Neural cell (in vitro differentiated cells): ENCODE results near the gene CD6. TPM values are rescaled to one million over a fixed set of nuclear protein-coding genes. Genes with fewer than 3 reads are reported as not detected.

Experiments
- H2AFZ ChIP-seq: fragments of 200-600, 300-800 bp; sonication (generic), shearing (Covaris generic); 2 replicates; pipeline ENCODE4 v1.6.0; 2014; ENCODE audit warnings: low read depth, mild to moderate bottlenecking, antibody characterized with exemption, low read length, moderate library complexity
- H3F3A ChIP-seq: fragments of 200-600 bp; shearing (Covaris generic); 2 replicates; pipeline ENCODE4 v1.6.1; 2016; ENCODE audit warnings: mild to moderate bottlenecking, moderate library complexity, mixed read lengths, antibody characterized with exemption, low read length; ENCODE audit not compliant: insufficient read depth, poor library complexity, severe bottlenecking
- H3K27ac ChIP-seq: fragments of 200-600, 300-800 bp; sonication (generic), shearing (Covaris generic); 2 replicates; pipeline ENCODE4 v1.5.1; 2014; ENCODE audit warnings: mild to moderate bottlenecking, low read length, moderate library complexity
- H3K27me3 ChIP-seq: fragments of 300-800, 200-600 bp; sonication (generic), shearing (Covaris generic); 2 replicates; pipeline ENCODE4 v1.6.0; 2014; ENCODE audit warnings: mild to moderate bottlenecking, low read depth, low read length, moderate library complexity; ENCODE audit not compliant: insufficient read depth
- H3K36me3 ChIP-seq: fragments of 300-800, 200-600 bp; sonication (generic), shearing (Covaris generic); 2 replicates; pipeline ENCODE4 v1.5.1; 2014; ENCODE audit warnings: mild to moderate bottlenecking, antibody characterized with exemption, low read length, moderate library complexity; ENCODE audit not compliant: insufficient read depth
- H3K4me2 ChIP-seq: fragments of 300-800, 200-600 bp; sonication (generic), shearing (Covaris generic); 2 replicates; pipeline ENCODE4 v1.6.0; 2014; ENCODE audit warnings: mild to moderate bottlenecking, low read length
- H3K4me3 ChIP-seq: fragments of 300-800, 200-600 bp; sonication (generic), shearing (Covaris generic); 2 replicates; pipeline ENCODE4 v1.5.1; 2014; ENCODE audit warnings: mild to moderate bottlenecking, low read length, moderate library complexity
- H3K79me2 ChIP-seq: fragments of 200-600 bp; shearing (Covaris generic); replicated peaks from 2 replicates; pipeline ENCODE4 v1.6.0; 2014; ENCODE audit warnings: mild to moderate bottlenecking, low read length, moderate library complexity; ENCODE audit not compliant: insufficient read depth
- H3K9ac ChIP-seq: fragments of 300-800, 200-600 bp; sonication (generic), shearing (Covaris generic); 2 replicates; pipeline ENCODE4 v1.6.1; 2016; ENCODE audit warnings: mild to moderate bottlenecking, low read length, mixed read lengths
- H3K9me2 ChIP-seq: fragments of 200-600 bp; shearing (Covaris generic); 2 replicates; pipeline ENCODE4 v1.6.1; 2016; ENCODE audit warnings: mild to moderate bottlenecking, low read length, mixed read lengths; ENCODE audit not compliant: insufficient read depth
- H3K9me3 ChIP-seq: fragments of 200-600, 300-800 bp; sonication (generic), shearing (Covaris generic); 2 replicates; pipeline ENCODE4 v1.6.1; 2016; ENCODE audit warnings: mild to moderate bottlenecking, mixed run types, low read length, moderate library complexity, mixed read lengths
- H4K20me1 ChIP-seq: fragments of 200-600 bp; shearing (Covaris generic); 2 replicates; pipeline ENCODE4 v1.6.1; 2016; ENCODE audit warnings: mild to moderate bottlenecking, mixed run types; ENCODE audit not compliant: insufficient read depth
- EP300 ChIP-seq: fragments of 450-650 bp; conservative IDR thresholded peaks from 2 replicates; pipeline ENCODE4 v1.6.1; 2014; ENCODE audit warnings: antibody characterized with exemption, mild to moderate bottlenecking, moderate library complexity; ENCODE audit not compliant: poor library complexity, severe bottlenecking
- EZH2 ChIP-seq: fragments of 200-600, 300-800 bp; shearing (Covaris generic), sonication (generic); IDR thresholded peaks from 2 replicates; pipeline ENCODE4 v1.6.1; 2014; ENCODE audit warnings: antibody characterized with exemption, low read length, borderline replicate concordance, mild to moderate bottlenecking; ENCODE audit not compliant: insufficient read depth, poor library complexity, severe bottlenecking
- MXI1 ChIP-seq: fragments of 450-650 bp; conservative IDR thresholded peaks from 2 replicates; pipeline ENCODE4 v1.6.1; 2014; ENCODE audit warnings: antibody characterized with exemption, mild to moderate bottlenecking; ENCODE audit not compliant: poor library complexity, severe bottlenecking
- POLR2AphosphoS5 ChIP-seq: IDR thresholded peaks from 2 replicates; pipeline ENCODE4 v1.6.1; 2012
- RAD21 ChIP-seq: fragments of 450-650 bp; conservative IDR thresholded peaks from 2 replicates; pipeline ENCODE4 v1.6.1; 2014; ENCODE audit warnings: antibody characterized with exemption, mild to moderate bottlenecking, moderate library complexity
- SMC3 ChIP-seq: fragments of 450-650 bp; conservative IDR thresholded peaks from 2 replicates; pipeline ENCODE4 v1.6.1; 2014; ENCODE audit warnings: antibody characterized with exemption, mild to moderate bottlenecking, moderate library complexity; ENCODE audit not compliant: poor library complexity
- TAF1 ChIP-seq: IDR thresholded peaks from 2 replicates; pipeline ENCODE4 v1.6.1; 2012; ENCODE audit warnings: low read depth
- polyA plus RNA-seq: library from polyadenylated mRNA; depleted of rRNA; stranded (reverse); fragments of >200 nt; gene quantifications from 2 replicates; pipeline ENCODE4 v1.2.3, GENCODE V29; 2014
- TF ChIP-seq, protein P1 (sequence below): fragments of 450-650 bp; IDR thresholded peaks from 2 replicates; pipeline ENCODE4 v1.5.1; 2014; ENCODE audit warnings: antibody characterized with exemption, mild to moderate bottlenecking, moderate library complexity; ENCODE audit not compliant: poor library complexity, severe bottlenecking
- TF ChIP-seq, protein P2 (sequence below): IDR thresholded peaks from 2 replicates; pipeline ENCODE4 v1.6.1; 2012; ENCODE audit warnings: borderline replicate concordance

Gene CD6
- polyA plus RNA-seq, 1 donor from 2014 or later = not detected

- no peaks in the 10 kb centered on the region for H4K20me1 ChIP-seq
- H3K9ac ChIP-seq = peak overlapping the region; percentile 9
- H3K9me2 ChIP-seq = no peaks in the 10 kb centered on the region
- no peak overlapping the region for H2AFZ ChIP-seq
- H3K27ac ChIP-seq = no peak overlapping the region
- no peak overlapping the region for H3K4me2 ChIP-seq
- H3F3A ChIP-seq = no peaks in the 10 kb centered on the region
- H3K79me2 ChIP-seq = no peaks in the 10 kb centered on the region
- no peak for TF ChIP-seq RAD21
- TF ChIP-seq, protein P1, sequence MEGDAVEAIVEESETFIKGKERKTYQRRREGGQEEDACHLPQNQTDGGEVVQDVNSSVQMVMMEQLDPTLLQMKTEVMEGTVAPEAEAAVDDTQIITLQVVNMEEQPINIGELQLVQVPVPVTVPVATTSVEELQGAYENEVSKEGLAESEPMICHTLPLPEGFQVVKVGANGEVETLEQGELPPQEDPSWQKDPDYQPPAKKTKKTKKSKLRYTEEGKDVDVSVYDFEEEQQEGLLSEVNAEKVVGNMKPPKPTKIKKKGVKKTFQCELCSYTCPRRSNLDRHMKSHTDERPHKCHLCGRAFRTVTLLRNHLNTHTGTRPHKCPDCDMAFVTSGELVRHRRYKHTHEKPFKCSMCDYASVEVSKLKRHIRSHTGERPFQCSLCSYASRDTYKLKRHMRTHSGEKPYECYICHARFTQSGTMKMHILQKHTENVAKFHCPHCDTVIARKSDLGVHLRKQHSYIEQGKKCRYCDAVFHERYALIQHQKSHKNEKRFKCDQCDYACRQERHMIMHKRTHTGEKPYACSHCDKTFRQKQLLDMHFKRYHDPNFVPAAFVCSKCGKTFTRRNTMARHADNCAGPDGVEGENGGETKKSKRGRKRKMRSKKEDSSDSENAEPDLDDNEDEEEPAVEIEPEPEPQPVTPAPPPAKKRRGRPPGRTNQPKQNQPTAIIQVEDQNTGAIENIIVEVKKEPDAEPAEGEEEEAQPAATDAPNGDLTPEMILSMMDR = no peak
- TF ChIP-seq TAF1 = no peak
- TF ChIP-seq MXI1 = no peak
- peak overlapping the region; percentile 60 for H3K4me3 ChIP-seq
- peaks cover 33% of the 10 kb centered on the region for H3K27me3 ChIP-seq
- H3K36me3 ChIP-seq = no peaks in the 10 kb centered on the region
- H3K9me3 ChIP-seq = no peaks in the 10 kb centered on the region
Measured at GRCh38 chr11:61007956-61008896, 36.7 kb downstream of the CD6 start.

GRCh38 chr11:61008971-61009370, 37.5 kb downstream of the CD6 start:
- TF ChIP-seq EZH2 (no peak), SMC3 (no peak), MXI1 (no peak), POLR2AphosphoS5 (no peak), TAF1 (no peak), EP300 (no peak), RAD21 (no peak)
- TF ChIP-seq, protein P2, sequence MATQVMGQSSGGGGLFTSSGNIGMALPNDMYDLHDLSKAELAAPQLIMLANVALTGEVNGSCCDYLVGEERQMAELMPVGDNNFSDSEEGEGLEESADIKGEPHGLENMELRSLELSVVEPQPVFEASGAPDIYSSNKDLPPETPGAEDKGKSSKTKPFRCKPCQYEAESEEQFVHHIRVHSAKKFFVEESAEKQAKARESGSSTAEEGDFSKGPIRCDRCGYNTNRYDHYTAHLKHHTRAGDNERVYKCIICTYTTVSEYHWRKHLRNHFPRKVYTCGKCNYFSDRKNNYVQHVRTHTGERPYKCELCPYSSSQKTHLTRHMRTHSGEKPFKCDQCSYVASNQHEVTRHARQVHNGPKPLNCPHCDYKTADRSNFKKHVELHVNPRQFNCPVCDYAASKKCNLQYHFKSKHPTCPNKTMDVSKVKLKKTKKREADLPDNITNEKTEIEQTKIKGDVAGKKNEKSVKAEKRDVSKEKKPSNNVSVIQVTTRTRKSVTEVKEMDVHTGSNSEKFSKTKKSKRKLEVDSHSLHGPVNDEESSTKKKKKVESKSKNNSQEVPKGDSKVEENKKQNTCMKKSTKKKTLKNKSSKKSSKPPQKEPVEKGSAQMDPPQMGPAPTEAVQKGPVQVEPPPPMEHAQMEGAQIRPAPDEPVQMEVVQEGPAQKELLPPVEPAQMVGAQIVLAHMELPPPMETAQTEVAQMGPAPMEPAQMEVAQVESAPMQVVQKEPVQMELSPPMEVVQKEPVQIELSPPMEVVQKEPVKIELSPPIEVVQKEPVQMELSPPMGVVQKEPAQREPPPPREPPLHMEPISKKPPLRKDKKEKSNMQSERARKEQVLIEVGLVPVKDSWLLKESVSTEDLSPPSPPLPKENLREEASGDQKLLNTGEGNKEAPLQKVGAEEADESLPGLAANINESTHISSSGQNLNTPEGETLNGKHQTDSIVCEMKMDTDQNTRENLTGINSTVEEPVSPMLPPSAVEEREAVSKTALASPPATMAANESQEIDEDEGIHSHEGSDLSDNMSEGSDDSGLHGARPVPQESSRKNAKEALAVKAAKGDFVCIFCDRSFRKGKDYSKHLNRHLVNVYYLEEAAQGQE = no peak
- TF ChIP-seq, protein P1 = no peak
- H4K20me1 ChIP-seq = no peaks in the 10 kb centered on the region
- H3K4me2 ChIP-seq = no peak overlapping the region
- no peaks in the 10 kb centered on the region for H3K36me3 ChIP-seq
- H3K79me2 ChIP-seq = no peaks in the 10 kb centered on the region
- H3K4me3 ChIP-seq = no peak overlapping the region
- no peaks in the 10 kb centered on the region for H3K9me3 ChIP-seq
- H3K9me2 ChIP-seq = no peaks in the 10 kb centered on the region
- H3K27ac ChIP-seq = no peak overlapping the region
- H2AFZ ChIP-seq = no peak overlapping the region
- H3F3A ChIP-seq = no peaks in the 10 kb centered on the region
- no peak overlapping the region for H3K9ac ChIP-seq
- H3K27me3 ChIP-seq = peaks cover 33% of the 10 kb centered on the region
